Activated CD8-positive, alpha-beta memory T cell treated with anti-CD3 and anti-CD28 coated beads, Interleukin-2, amount 10 ng/mL, durations not matched to agents 7 days and 5 days (primary cell): ENCODE measurements around the gene NLGN1. TPM values are rescaled to one million over a fixed set of nuclear protein-coding genes. Genes with fewer than 3 reads are reported as not detected.

ENCODE experiments used
- ATAC-seq: fragments of 150-1000 bp; cut with Tn5 transposase; one replicate; pipeline ENCODE4 v1.10.0; 2021; ENCODE audit warnings: moderate library complexity
- CTCF ChIA-PET: fragments of 350-600 bp; sonication (Branson Sonifier 250); formaldehyde crosslinking; loops from one replicate; lab custom pipeline; 2021; ENCODE audit warnings: antibody characterized with exemption; lab: Charles Lee
- DNase-seq: peaks from one replicate; pipeline ENCODE4 v3.0.0-alpha.2; 2020
- H3K27ac Mint-ChIP-seq: one replicate; pipeline ENCODE4 v1.8.0; 2021; ENCODE audit warnings: mild to moderate bottlenecking, mixed read lengths
- H3K27me3 Mint-ChIP-seq: one replicate; pipeline ENCODE4 v1.8.0; 2021; ENCODE audit warnings: mixed read lengths
- H3K36me3 Mint-ChIP-seq: one replicate; pipeline ENCODE4 v1.8.0; 2021; ENCODE audit warnings: mild to moderate bottlenecking, mixed read lengths
- H3K4me1 Mint-ChIP-seq: one replicate; pipeline ENCODE4 v1.8.0; 2021; ENCODE audit warnings: mixed read lengths
- H3K4me3 Mint-ChIP-seq: one replicate; pipeline ENCODE4 v1.8.0; 2021; ENCODE audit warnings: mild to moderate bottlenecking, moderate library complexity, mixed read lengths
- H3K9me3 Mint-ChIP-seq: one replicate; pipeline ENCODE4 v1.8.0; 2022; ENCODE audit warnings: low read depth, mixed read lengths
- total RNA-seq, 2 experiments: library from RNA; stranded (reverse); gene quantifications; one replicate each; pipeline ENCODE4 v1.2.3, GENCODE V29; 2021

Gene NLGN1
- total RNA-seq, 2 experiments from 2014 or later, result not detected

- CTCF ChIA-PET, result no interaction called here
- H3K27ac Mint-ChIP-seq, result no peak overlapping the region
- no peaks in the 10 kb centered on the region for H3K9me3 Mint-ChIP-seq
- H3K27me3 Mint-ChIP-seq, result no peaks in the 10 kb centered on the region
- DNase-seq, result no peak
- H3K4me1 Mint-ChIP-seq, result no peaks in the 10 kb centered on the region
- H3K4me3 Mint-ChIP-seq, result no peak overlapping the region
- no peak for ATAC-seq
- no peaks in the 10 kb centered on the region for H3K36me3 Mint-ChIP-seq
Observed at GRCh38 chr3:173800154-173800553, 402.6 kb downstream of the NLGN1 start.

- Mint-ChIP-seq H3K4me3 (no peak overlapping the region), H3K27me3 (no peaks in the 10 kb centered on the region), H3K27ac (no peak overlapping the region), H3K9me3 (peaks cover 14% of the 10 kb centered on the region), H3K36me3 (no peaks in the 10 kb centered on the region), H3K4me1 (no peaks in the 10 kb centered on the region)
- DNase-seq (no peak), ATAC-seq (no peak)
- CTCF ChIA-PET, result no interaction called here
Observed at GRCh38 chr3:173814809-173815208, 417.3 kb downstream of the NLGN1 start.

- Mint-ChIP-seq H3K27me3 (no peaks in the 10 kb centered on the region), H3K4me3 (no peak overlapping the region), H3K4me1 (no peaks in the 10 kb centered on the region), H3K27ac (no peak overlapping the region), H3K36me3 (no peaks in the 10 kb centered on the region), H3K9me3 (peaks cover 17% of the 10 kb centered on the region)
- ATAC-seq (no peak), DNase-seq (no peak)
- CTCF ChIA-PET, result no interaction called here
Observed at GRCh38 chr3:173819368-173819767, 421.8 kb downstream of the NLGN1 start.

- Mint-ChIP-seq H3K9me3 (peaks cover 13% of the 10 kb centered on the region), H3K27ac (no peak overlapping the region), H3K27me3 (no peaks in the 10 kb centered on the region), H3K4me1 (no peaks in the 10 kb centered on the region), H3K4me3 (no peak overlapping the region), H3K36me3 (no peaks in the 10 kb centered on the region)
- ATAC-seq, result no peak
- DNase-seq, result no peak
- CTCF ChIA-PET, result no interaction called here
Observed at GRCh38 chr3:173823911-173824460, 426.4 kb downstream of the NLGN1 start.

GRCh38 chr3:173825730-173826129 is 428.2 kb downstream of the NLGN1 start:
- Mint-ChIP-seq H3K9me3 (peaks cover 6% of the 10 kb centered on the region), H3K4me3 (no peak overlapping the region), H3K4me1 (no peaks in the 10 kb centered on the region), H3K27ac (no peak overlapping the region), H3K27me3 (no peaks in the 10 kb centered on the region), H3K36me3 (no peaks in the 10 kb centered on the region)
- CTCF ChIA-PET, result no interaction called here
- no peak for ATAC-seq
- no peak for DNase-seq

- Mint-ChIP-seq H3K4me3 (no peak overlapping the region), H3K27me3 (no peaks in the 10 kb centered on the region), H3K4me1 (no peaks in the 10 kb centered on the region), H3K36me3 (no peaks in the 10 kb centered on the region), H3K9me3 (peaks cover 6% of the 10 kb centered on the region), H3K27ac (no peak overlapping the region)
- DNase-seq (no peak), ATAC-seq (no peak)
- CTCF ChIA-PET, result no interaction called here
Observed at GRCh38 chr3:173826416-173826815, 428.9 kb downstream of the NLGN1 start.

GRCh38 chr3:173826901-173827609 is 429.5 kb downstream of the NLGN1 start:
- ATAC-seq, result no peak
- CTCF ChIA-PET, result no interaction called here
- Mint-ChIP-seq H3K27me3 (no peaks in the 10 kb centered on the region), H3K36me3 (no peaks in the 10 kb centered on the region), H3K4me1 (no peaks in the 10 kb centered on the region), H3K4me3 (no peak overlapping the region), H3K27ac (no peak overlapping the region), H3K9me3 (peaks cover 6% of the 10 kb centered on the region)
- DNase-seq, result no peak

- Mint-ChIP-seq H3K36me3 (no peaks in the 10 kb centered on the region), H3K27ac (no peak overlapping the region), H3K9me3 (peaks cover 6% of the 10 kb centered on the region), H3K27me3 (no peaks in the 10 kb centered on the region), H3K4me1 (no peaks in the 10 kb centered on the region), H3K4me3 (no peak overlapping the region)
- DNase-seq (no peak), ATAC-seq (no peak)
- CTCF ChIA-PET, result no interaction called here
Observed at GRCh38 chr3:173838644-173839043, 441.1 kb downstream of the NLGN1 start.

GRCh38 chr3:173839859-173840258 is 442.3 kb downstream of the NLGN1 start:
- CTCF ChIA-PET, result interaction anchor here (1.2 kb wide), 1 partner anchor 9 kb away, joined by 3 read pairs; no protein-coding TSS in a partner anchor
- H3K27me3 Mint-ChIP-seq, result no peaks in the 10 kb centered on the region
- H3K4me3 Mint-ChIP-seq, result no peak overlapping the region
- DNase-seq, result no peak
- peaks cover 9% of the 10 kb centered on the region for H3K9me3 Mint-ChIP-seq
- no peaks in the 10 kb centered on the region for H3K4me1 Mint-ChIP-seq
- H3K27ac Mint-ChIP-seq, result no peak overlapping the region
- ATAC-seq, result no peak
- no peaks in the 10 kb centered on the region for H3K36me3 Mint-ChIP-seq

- no peaks in the 10 kb centered on the region for H3K36me3 Mint-ChIP-seq
- DNase-seq, result no peak
- CTCF ChIA-PET, result no interaction called here
- ATAC-seq, result no peak
- peaks cover 9% of the 10 kb centered on the region for H3K9me3 Mint-ChIP-seq
- no peak overlapping the region for H3K27ac Mint-ChIP-seq
- no peak overlapping the region for H3K4me3 Mint-ChIP-seq
- no peaks in the 10 kb centered on the region for H3K4me1 Mint-ChIP-seq
- H3K27me3 Mint-ChIP-seq, result no peaks in the 10 kb centered on the region
Observed at GRCh38 chr3:173841334-173841733, 443.8 kb downstream of the NLGN1 start.

GRCh38 chr3:173843060-173843459 is 445.5 kb downstream of the NLGN1 start:
- DNase-seq, result no peak
- Mint-ChIP-seq H3K27me3 (no peaks in the 10 kb centered on the region), H3K9me3 (peaks cover 9% of the 10 kb centered on the region), H3K4me1 (no peaks in the 10 kb centered on the region), H3K27ac (no peak overlapping the region), H3K4me3 (no peak overlapping the region), H3K36me3 (no peaks in the 10 kb centered on the region)
- ATAC-seq, result no peak
- CTCF ChIA-PET, result no interaction called here

- CTCF ChIA-PET, result no interaction called here
- H3K27ac Mint-ChIP-seq, result no peak overlapping the region
- no peak overlapping the region for H3K4me3 Mint-ChIP-seq
- H3K36me3 Mint-ChIP-seq, result no peaks in the 10 kb centered on the region
- H3K27me3 Mint-ChIP-seq, result no peaks in the 10 kb centered on the region
- peaks cover 5% of the 10 kb centered on the region for H3K9me3 Mint-ChIP-seq
- no peak for ATAC-seq
- no peak for DNase-seq
- H3K4me1 Mint-ChIP-seq, result no peaks in the 10 kb centered on the region
Observed at GRCh38 chr3:173846584-173846983, 449.0 kb downstream of the NLGN1 start.

- ATAC-seq (no peak), DNase-seq (no peak)
- no peaks in the 10 kb centered on the region for H3K4me1 Mint-ChIP-seq
- no peaks in the 10 kb centered on the region for H3K9me3 Mint-ChIP-seq
- H3K4me3 Mint-ChIP-seq, result no peak overlapping the region
- H3K27ac Mint-ChIP-seq, result no peak overlapping the region
- CTCF ChIA-PET, result no interaction called here
- H3K27me3 Mint-ChIP-seq, result no peaks in the 10 kb centered on the region
- no peaks in the 10 kb centered on the region for H3K36me3 Mint-ChIP-seq
Observed at GRCh38 chr3:173849489-173849888, 451.9 kb downstream of the NLGN1 start.

- ATAC-seq (no peak), DNase-seq (no peak)
- CTCF ChIA-PET, result no interaction called here
- Mint-ChIP-seq H3K4me3 (no peak overlapping the region), H3K4me1 (no peaks in the 10 kb centered on the region), H3K27me3 (no peaks in the 10 kb centered on the region), H3K9me3 (no peaks in the 10 kb centered on the region), H3K36me3 (no peaks in the 10 kb centered on the region), H3K27ac (no peak overlapping the region)
Observed at GRCh38 chr3:173857154-173857553, 459.6 kb downstream of the NLGN1 start.
